ENCODE data around the gene RFX3.

The RFX3 gene

DNA sequence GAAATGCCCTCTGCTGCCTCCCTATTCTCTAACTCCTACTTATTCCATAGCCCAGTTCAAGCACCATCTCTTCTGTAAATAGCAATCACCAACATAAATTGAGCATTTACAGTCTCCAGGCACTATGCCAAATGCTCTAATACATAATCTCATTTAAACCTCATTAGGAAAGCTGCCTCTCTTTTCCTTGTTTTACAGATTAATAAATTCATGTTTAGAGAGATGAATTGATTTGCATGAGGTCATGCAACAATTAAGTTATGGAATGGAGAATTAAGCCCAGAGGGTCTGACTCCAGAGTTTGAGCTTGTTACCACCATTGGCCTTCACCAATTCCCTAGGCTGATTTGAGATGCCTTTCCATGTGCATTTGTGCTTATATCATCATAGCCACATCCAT lies 23.4 kb upstream of the RFX3 start:
- H3K27me3 ChIP-seq (ENCODE audit: control insufficient read depth, insufficient read depth, low read length) = no peaks in the 10 kb centered on the region
- H3K27ac ChIP-seq = no peak overlapping the region
- H3K79me2 ChIP-seq = no peaks in the 10 kb centered on the region
- TF ChIP-seq, protein P1, sequence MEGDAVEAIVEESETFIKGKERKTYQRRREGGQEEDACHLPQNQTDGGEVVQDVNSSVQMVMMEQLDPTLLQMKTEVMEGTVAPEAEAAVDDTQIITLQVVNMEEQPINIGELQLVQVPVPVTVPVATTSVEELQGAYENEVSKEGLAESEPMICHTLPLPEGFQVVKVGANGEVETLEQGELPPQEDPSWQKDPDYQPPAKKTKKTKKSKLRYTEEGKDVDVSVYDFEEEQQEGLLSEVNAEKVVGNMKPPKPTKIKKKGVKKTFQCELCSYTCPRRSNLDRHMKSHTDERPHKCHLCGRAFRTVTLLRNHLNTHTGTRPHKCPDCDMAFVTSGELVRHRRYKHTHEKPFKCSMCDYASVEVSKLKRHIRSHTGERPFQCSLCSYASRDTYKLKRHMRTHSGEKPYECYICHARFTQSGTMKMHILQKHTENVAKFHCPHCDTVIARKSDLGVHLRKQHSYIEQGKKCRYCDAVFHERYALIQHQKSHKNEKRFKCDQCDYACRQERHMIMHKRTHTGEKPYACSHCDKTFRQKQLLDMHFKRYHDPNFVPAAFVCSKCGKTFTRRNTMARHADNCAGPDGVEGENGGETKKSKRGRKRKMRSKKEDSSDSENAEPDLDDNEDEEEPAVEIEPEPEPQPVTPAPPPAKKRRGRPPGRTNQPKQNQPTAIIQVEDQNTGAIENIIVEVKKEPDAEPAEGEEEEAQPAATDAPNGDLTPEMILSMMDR (IDR thresholded peaks at IDR 0.05) = no peak
- H3K9me3 ChIP-seq (ENCODE audit: control insufficient read depth, low read length) = no peaks in the 10 kb centered on the region
- no peaks in the 10 kb centered on the region for H3K36me3 ChIP-seq (ENCODE audit: control insufficient read depth, insufficient read depth, low read length)
- H2AFZ ChIP-seq = no peak overlapping the region
- H3K4me3 ChIP-seq (ENCODE audit: low read depth, low read length) = no peak overlapping the region
- no peak overlapping the region for H3K9ac ChIP-seq
- no peak overlapping the region for H3K4me2 ChIP-seq (ENCODE audit: low read length)
- no peaks in the 10 kb centered on the region for H3K4me1 ChIP-seq

DNA sequence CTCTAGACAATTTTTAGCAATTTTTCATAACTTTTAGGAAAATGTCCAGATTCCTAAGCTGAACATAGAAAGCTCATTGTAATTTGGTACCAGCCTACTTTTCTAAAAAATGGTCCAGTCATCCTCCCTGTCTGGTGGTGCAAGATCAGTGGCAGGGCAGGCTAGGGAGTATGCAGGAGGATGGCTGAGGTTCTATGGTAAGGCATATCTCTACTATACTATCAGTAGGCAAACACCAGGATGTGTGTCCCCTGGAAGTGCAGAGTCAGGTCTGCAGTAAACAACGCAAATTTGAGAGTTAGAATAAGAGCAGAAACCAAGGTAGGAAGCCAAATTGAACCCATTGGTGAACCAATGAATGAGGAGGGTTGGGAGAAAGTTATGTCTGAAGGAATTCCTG lies 22.8 kb upstream of the RFX3 start:
- Histone ChIP-seq H3K9ac (no peak overlapping the region), H3K4me1 (no peaks in the 10 kb centered on the region), H3K79me2 (no peaks in the 10 kb centered on the region)

DNA sequence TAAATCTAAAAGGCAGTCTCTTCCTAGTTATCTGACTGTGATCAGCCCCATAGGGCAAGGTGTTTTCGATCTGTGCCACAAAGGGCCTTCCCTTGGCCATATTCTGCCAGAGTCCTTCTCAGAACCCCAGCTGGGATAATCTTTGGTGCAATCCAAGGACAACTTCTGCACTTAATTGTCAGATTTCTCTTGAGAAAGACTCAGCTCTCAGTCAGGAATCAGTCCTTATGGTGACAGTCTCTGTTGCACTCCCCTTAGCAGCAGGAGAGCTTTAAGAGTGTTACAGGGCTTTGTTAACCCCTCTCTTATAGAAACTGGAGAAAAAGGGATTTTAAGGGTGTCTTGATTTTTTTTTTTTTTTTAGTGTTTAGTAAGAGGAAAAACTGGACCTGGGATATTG lies 15.4 kb upstream of the RFX3 start:
- Histone ChIP-seq H3K9ac (no peak overlapping the region), H3K4me3 (ENCODE audit: low read depth, low read length) (no peak overlapping the region), H2AFZ (no peak overlapping the region), H3K4me2 (ENCODE audit: low read length) (no peak overlapping the region), H3K27ac (no peak overlapping the region), H3K9me3 (ENCODE audit: control insufficient read depth, low read length) (no peaks in the 10 kb centered on the region), H3K79me2 (no peaks in the 10 kb centered on the region), H3K27me3 (ENCODE audit: control insufficient read depth, insufficient read depth, low read length) (no peaks in the 10 kb centered on the region), H3K36me3 (ENCODE audit: control insufficient read depth, insufficient read depth, low read length) (no peaks in the 10 kb centered on the region), H3K4me1 (no peaks in the 10 kb centered on the region)
- TF ChIP-seq, protein P1 (IDR thresholded peaks at IDR 0.05) = no peak

More for the DNA sequence above, 22.8 kb upstream of the RFX3 start:
- Histone ChIP-seq H3K4me3 (ENCODE audit: low read depth, low read length) (no peak overlapping the region), H3K4me2 (ENCODE audit: low read length) (no peak overlapping the region), H3K27me3 (ENCODE audit: control insufficient read depth, insufficient read depth, low read length) (no peaks in the 10 kb centered on the region), H3K27ac (no peak overlapping the region), H3K36me3 (ENCODE audit: control insufficient read depth, insufficient read depth, low read length) (no peaks in the 10 kb centered on the region), H2AFZ (no peak overlapping the region), H3K9me3 (ENCODE audit: control insufficient read depth, low read length) (no peaks in the 10 kb centered on the region)
- TF ChIP-seq, protein P1 (IDR thresholded peaks at IDR 0.05) = no peak

DNA sequence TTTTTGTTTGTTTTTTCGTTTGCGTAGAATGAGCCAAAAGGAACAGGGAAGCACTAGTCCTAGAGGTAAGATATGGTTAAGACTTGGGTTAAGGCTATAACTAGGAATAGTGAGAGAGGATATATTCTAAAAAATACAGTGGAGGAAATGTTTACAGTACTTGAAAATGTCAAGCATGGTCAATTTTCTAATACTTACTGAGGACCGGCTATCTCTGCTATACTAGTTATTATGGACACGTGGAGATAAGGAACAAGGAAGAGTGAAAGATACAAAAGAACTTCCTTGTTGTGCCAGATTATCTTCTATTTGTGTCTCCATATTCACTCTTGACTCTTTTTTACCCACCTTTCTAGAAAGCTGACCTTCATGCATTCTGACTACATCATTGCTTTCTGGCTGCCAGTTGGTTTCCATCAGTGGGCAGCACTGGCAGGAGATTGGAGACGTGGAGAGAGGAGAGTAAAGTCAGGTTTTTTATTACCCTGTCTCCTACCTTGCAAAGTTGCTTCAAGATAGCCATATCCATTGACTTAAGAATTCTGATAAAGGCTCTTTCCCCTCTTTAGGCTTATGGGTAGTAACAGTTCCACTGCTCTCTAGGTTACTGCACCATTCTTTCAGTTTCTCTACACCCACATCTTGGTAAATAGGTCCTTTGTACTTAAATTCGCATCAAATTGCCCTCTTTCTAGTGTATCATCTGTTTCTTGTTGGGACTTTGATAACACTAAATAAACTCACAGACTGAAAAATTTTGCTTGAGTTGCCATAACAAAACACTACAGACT lies 9.0 kb upstream of the RFX3 start:
- Histone ChIP-seq H3K4me1 (no peaks in the 10 kb centered on the region), H3K36me3 (ENCODE audit: control insufficient read depth, insufficient read depth, low read length) (no peaks in the 10 kb centered on the region), H3K9me3 (ENCODE audit: control insufficient read depth, low read length) (no peaks in the 10 kb centered on the region), H3K9ac (no peak overlapping the region), H3K4me2 (ENCODE audit: low read length) (no peak overlapping the region), H3K4me3 (ENCODE audit: low read depth, low read length) (no peak overlapping the region), H3K27ac (no peak overlapping the region), H2AFZ (no peak overlapping the region), H3K27me3 (ENCODE audit: control insufficient read depth, insufficient read depth, low read length) (no peaks in the 10 kb centered on the region), H3K79me2 (peaks cover 2% of the 10 kb centered on the region)
- TF ChIP-seq, protein P1 (IDR thresholded peaks at IDR 0.05) = no peak

DNA sequence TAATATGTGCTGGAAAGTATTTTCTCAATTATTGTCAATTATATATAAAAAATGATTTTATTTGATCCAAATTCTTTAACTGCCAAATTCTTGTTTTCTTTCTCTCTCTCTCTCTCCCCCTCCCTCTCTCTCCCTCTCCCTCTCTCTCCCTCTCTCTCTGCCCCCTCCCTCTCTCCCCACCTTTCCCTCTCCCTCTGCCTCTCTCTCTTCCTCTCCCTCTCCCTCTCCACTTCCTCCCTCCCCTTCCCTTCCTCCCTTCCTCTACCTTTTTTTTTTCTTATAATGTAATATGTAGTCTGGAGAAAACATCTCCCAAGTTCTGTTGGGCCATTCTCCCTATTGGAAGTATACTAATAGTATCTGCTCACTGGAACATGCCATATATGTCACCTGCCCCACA lies 6.4 kb upstream of the RFX3 start:
- no peak overlapping the region for H2AFZ ChIP-seq
- H3K79me2 ChIP-seq = peaks cover 2% of the 10 kb centered on the region
- no peak overlapping the region for H3K4me2 ChIP-seq (ENCODE audit: low read length)
- H3K9me3 ChIP-seq (ENCODE audit: control insufficient read depth, low read length) = no peaks in the 10 kb centered on the region
- TF ChIP-seq, protein P1 (IDR thresholded peaks at IDR 0.05) = no peak
- H3K9ac ChIP-seq = no peak overlapping the region
- no peaks in the 10 kb centered on the region for H3K4me1 ChIP-seq
- H3K27ac ChIP-seq = no peak overlapping the region
- H3K4me3 ChIP-seq (ENCODE audit: low read depth, low read length) = no peak overlapping the region
- no peaks in the 10 kb centered on the region for H3K27me3 ChIP-seq (ENCODE audit: control insufficient read depth, insufficient read depth, low read length)
- H3K36me3 ChIP-seq (ENCODE audit: control insufficient read depth, insufficient read depth, low read length) = no peaks in the 10 kb centered on the region
